HEK293 (cell line): ENCODE measurements around the gene RRP7A.

Experiments
- CTCF ChIA-PET: fragments of 350-600 bp; formaldehyde crosslinking; extraction: SDS; loops from one replicate; lab custom pipeline; 2021; ENCODE audit warnings: antibody characterized with exemption; lab: Yijun Ruan, JAX
- POLR2A ChIA-PET: fragments of 300-600 bp; formaldehyde crosslinking; extraction: SDS; loops from one replicate; lab custom pipeline; 2020; ENCODE audit warnings: antibody characterized with exemption, inconsistent platforms; lab: Yijun Ruan, JAX
- H3K27ac ChIP-seq: fragments of 200-500 bp; sonication (Bioruptor generic); 2 replicates; pipeline ENCODE4 v1.5.1; 2014; ENCODE audit warnings: low read depth, low read length, control low read depth, inconsistent platforms; ENCODE audit errors: extremely low read depth
- H3K36me3 ChIP-seq, 2 experiments: fragments of 200-500 bp in 1 of 2; sonication (Bioruptor generic) in 1 of 2; 1 replicate in 1 of 2; 2 replicates in 1 of 2; pipeline ENCODE4 v1.5.1; 2014 to 2017; ENCODE audit warnings: inconsistent platforms in 2 of 2, low read length in 2 of 2; ENCODE audit not compliant: control insufficient read depth in 2 of 2, insufficient read depth in 1 of 2
- H3K4me1 ChIP-seq: fragments of 200-500 bp; sonication (Bioruptor generic); 2 replicates; pipeline ENCODE4 v1.5.1; 2014; ENCODE audit warnings: mild to moderate bottlenecking, low read length, inconsistent platforms; ENCODE audit not compliant: control insufficient read depth, insufficient read depth
- H3K4me3 ChIP-seq: 2 replicates; pipeline ENCODE4 v1.5.1; 2011; ENCODE audit warnings: low read depth, mild to moderate bottlenecking, control low read depth, low read length, moderate library complexity
- H3K9me3 ChIP-seq: fragments of 200-500 bp; sonication (Bioruptor generic); 2 replicates; pipeline ENCODE4 v1.5.1; 2014; ENCODE audit warnings: low read depth, low read length, inconsistent platforms; ENCODE audit not compliant: control insufficient read depth, insufficient read depth
- CTCF ChIP-seq: fragments of 450-650 bp; formaldehyde crosslinking; IDR thresholded peaks from 2 replicates; pipeline ENCODE4 v1.5.1; 2016; ENCODE audit warnings: missing biosample characterization, missing genetic modification characterization
- GLIS1 ChIP-seq: fragments of 450-650 bp; formaldehyde crosslinking; IDR thresholded peaks from 2 replicates; pipeline ENCODE4 v1.5.1; 2016; ENCODE audit warnings: missing biosample characterization, missing genetic modification characterization
- GLIS2 ChIP-seq: fragments of 450-650 bp; formaldehyde crosslinking; IDR thresholded peaks from 2 replicates; pipeline ENCODE4 v1.5.1; 2016; ENCODE audit warnings: missing biosample characterization, missing genetic modification characterization
- HOXC10 ChIP-seq: sonication (generic); formaldehyde crosslinking; IDR thresholded peaks from 2 replicates; pipeline ENCODE4 v1.8.1; 2023; ENCODE audit warnings: mild to moderate bottlenecking, missing genetic modification reagents
- HOXD13 ChIP-seq: sonication (generic); formaldehyde crosslinking; IDR thresholded peaks from 2 replicates; pipeline ENCODE4 v1.8.0; 2022; ENCODE audit warnings: missing genetic modification reagents, borderline replicate concordance
- KLF9 ChIP-seq: fragments of 450-650 bp; formaldehyde crosslinking; IDR thresholded peaks from 2 replicates; pipeline ENCODE4 v1.5.1; 2016; ENCODE audit warnings: missing biosample characterization, missing genetic modification characterization, low read depth
- PRDM10 ChIP-seq: fragments of 450-650 bp; formaldehyde crosslinking; IDR thresholded peaks from 2 replicates; pipeline ENCODE4 v1.5.1; 2016; ENCODE audit warnings: missing biosample characterization, missing genetic modification characterization
- PRDM4 ChIP-seq: fragments of 450-650 bp; formaldehyde crosslinking; IDR thresholded peaks from 2 replicates; pipeline ENCODE4 v1.5.1; 2017; ENCODE audit warnings: missing biosample characterization, missing genetic modification characterization
- SP2 ChIP-seq: fragments of 450-650 bp; formaldehyde crosslinking; IDR thresholded peaks from 2 replicates; pipeline ENCODE4 v1.5.1; 2016; ENCODE audit warnings: missing biosample characterization, missing genetic modification characterization
- ZBTB10 ChIP-seq: fragments of 450-650 bp; formaldehyde crosslinking; IDR thresholded peaks from 2 replicates; pipeline ENCODE4 v1.5.1; 2016; ENCODE audit warnings: missing biosample characterization, missing genetic modification characterization
- ZIC2 ChIP-seq: fragments of 450-650 bp; formaldehyde crosslinking; IDR thresholded peaks from 2 replicates; pipeline ENCODE4 v1.5.1; 2016; ENCODE audit warnings: missing biosample characterization, missing genetic modification characterization
- ZNF121 ChIP-seq: fragments of 450-650 bp; formaldehyde crosslinking; IDR thresholded peaks from 2 replicates; pipeline ENCODE4 v1.5.1; 2016; ENCODE audit warnings: missing biosample characterization, missing genetic modification characterization
- ZNF175 ChIP-seq: fragments of 450-650 bp; formaldehyde crosslinking; IDR thresholded peaks from 2 replicates; pipeline ENCODE4 v1.5.1; 2016; ENCODE audit warnings: missing biosample characterization, missing genetic modification characterization
- ZNF501 ChIP-seq: fragments of 450-650 bp; formaldehyde crosslinking; IDR thresholded peaks from 2 replicates; pipeline ENCODE4 v1.5.1; 2016; ENCODE audit warnings: missing biosample characterization, missing genetic modification characterization
- ZNF514 ChIP-seq: fragments of 450-650 bp; formaldehyde crosslinking; IDR thresholded peaks from 2 replicates; pipeline ENCODE4 v1.5.1; 2016; ENCODE audit warnings: missing biosample characterization, missing genetic modification characterization
- ZNF629 ChIP-seq: fragments of 450-650 bp; formaldehyde crosslinking; IDR thresholded peaks from 2 replicates; pipeline ENCODE4 v1.5.1; 2017; ENCODE audit warnings: missing biosample characterization, missing genetic modification characterization
- ZNF704 ChIP-seq: fragments of 450-650 bp; formaldehyde crosslinking; IDR thresholded peaks from 2 replicates; pipeline ENCODE4 v1.5.1; 2016; ENCODE audit warnings: missing biosample characterization, missing genetic modification characterization
- ZNF747 ChIP-seq: fragments of 450-650 bp; formaldehyde crosslinking; IDR thresholded peaks from 2 replicates; pipeline ENCODE4 v1.5.1; 2016; ENCODE audit warnings: missing biosample characterization, missing genetic modification characterization
- ZNF76 ChIP-seq: fragments of 450-650 bp; formaldehyde crosslinking; IDR thresholded peaks from 2 replicates; pipeline ENCODE4; 2016; ENCODE audit warnings: low read depth, missing biosample characterization, missing genetic modification characterization, borderline replicate concordance
- ZNF830 ChIP-seq: fragments of 450-650 bp; IDR thresholded peaks from 2 replicates; pipeline ENCODE4 v1.5.0; 2018; ENCODE audit warnings: missing biosample characterization, missing genetic modification characterization, low read depth, mild to moderate bottlenecking, moderate library complexity
- ZNF837 ChIP-seq: fragments of 450-650 bp; formaldehyde crosslinking; IDR thresholded peaks from 2 replicates; pipeline ENCODE4 v1.5.1; 2016; ENCODE audit warnings: missing biosample characterization, missing genetic modification characterization

Gene RRP7A

GRCh38 chr22:42562279-42562678, 42.7 kb upstream of the RRP7A start (continued):
- TF ChIP-seq ZBTB10 (no peak), SP2 (tag by site-specific recombination) (peak; percentile 15; the same call in 1 of the 2 replicates), PRDM4 (tag by site-specific recombination) (no peak), ZNF629 (tag by site-specific recombination) (no peak)

- H3K27ac ChIP-seq = 0 out of 2 replicates have a peak overlapping the region, but pooled peaks have one; percentile 16
- TF ChIP-seq ZNF76 = no peak
- peak; percentile 77 for TF ChIP-seq PRDM10 (tag by site-specific recombination)
- TF ChIP-seq, all 188 proteins: peak for 1
- CTCF ChIA-PET = interaction anchor here (0.8 to 3.7 kb wide), 14 partner anchors 8 to 87 kb away, joined by 3 to 31 read pairs (median 8); partner anchors contain the start of gene SERHL2
- Histone ChIP-seq H3K4me3 (no peak overlapping the region), H3K9me3 (no peaks in the 10 kb centered on the region), H3K4me1 (no peaks in the 10 kb centered on the region), H3K36me3 (peaks cover 0 to 2% of the 10 kb centered on the region in 2 experiments; a peak in 2 of 3 replicates)
- POLR2A ChIA-PET = interaction anchor here (0.5 to 1.2 kb wide), 2 partner anchors 20 to 707 kb away, joined by 3 to 5 read pairs; no protein-coding TSS in a partner anchor
Measured at GRCh38 chr22:42561856-42562255, 42.3 kb upstream of the RRP7A start.

- Histone ChIP-seq H3K4me1 (no peaks in the 10 kb centered on the region), H3K27ac (no peak overlapping the region), H3K9me3 (no peaks in the 10 kb centered on the region), H3K36me3 (no peaks in the 10 kb centered on the region; a peak in 1 of 3 replicates), H3K4me3 (no peak overlapping the region)
- ChIA-PET CTCF (interaction anchor here (0.5 to 3.7 kb wide), 23 partner anchors 9 to 523 kb away, joined by 3 to 31 read pairs (median 4); no protein-coding TSS in a partner anchor), POLR2A (interaction anchor here (0.5 to 1.3 kb wide), 4 partner anchors 9 to 543 kb away, joined by 3 to 6 read pairs (median 4); no protein-coding TSS in a partner anchor)
- TF ChIP-seq CTCF (tag by site-specific recombination) = peak; percentile 53; the same call in 1 of the 2 replicates
- no peak for TF ChIP-seq KLF9
- TF ChIP-seq HOXD13 (CRISPR knock-in tag) = no peak
- TF ChIP-seq GLIS2 = peak; percentile 43
- no peak for TF ChIP-seq ZNF514 (tag by site-specific recombination)
- no peak for TF ChIP-seq ZNF704 (tag by site-specific recombination)
- TF ChIP-seq ZNF121 (tag by site-specific recombination) = no peak
- TF ChIP-seq ZNF501 (tag by site-specific recombination) = no peak
- TF ChIP-seq HOXC10 (CRISPR knock-in tag) = no peak
- no peak for TF ChIP-seq ZNF175 (tag by site-specific recombination)
- TF ChIP-seq ZNF830 (tag by site-specific recombination) = no peak
- TF ChIP-seq GLIS1 (tag by site-specific recombination) = peak; percentile 50
- TF ChIP-seq ZNF747 (tag by site-specific recombination) = no peak
- TF ChIP-seq ZIC2 (tag by site-specific recombination) = peak; percentile 30
- no peak for TF ChIP-seq ZNF837 (tag by site-specific recombination)
Measured at GRCh38 chr22:42560781-42561180, 41.2 kb upstream of the RRP7A start.
